Astrocyte (in vitro differentiated cells and primary cell): ENCODE measurements around the gene PDE9A. TPM values are rescaled to one million over a fixed set of nuclear protein-coding genes. Genes with fewer than 3 reads are reported as not detected.

ENCODE experiments used
- DNase-seq: peaks from one replicate; pipeline ENCODE4 v3.0.0-alpha.2; 2010; ENCODE audit warnings: low read depth
- FAIRE-seq: peaks from 2 replicates; lab custom pipeline; 2011; peaks lifted over from hg19 to GRCh38; lab: Jason Lieb, UNC
- H2AFZ ChIP-seq: 2 replicates; pipeline ENCODE4 v1.6.0; 2012; ENCODE audit warnings: low read depth, low read length, inconsistent platforms
- H3K27ac ChIP-seq: 2 replicates; pipeline ENCODE4 v1.5.1; 2011; ENCODE audit warnings: low read depth, low read length, inconsistent platforms
- H3K27me3 ChIP-seq: 2 replicates; pipeline ENCODE4 v1.6.0; 2011; ENCODE audit warnings: low read length, inconsistent platforms; ENCODE audit not compliant: insufficient read depth
- H3K36me3 ChIP-seq: 2 replicates; pipeline ENCODE4 v1.5.1; 2011; ENCODE audit warnings: low read length, inconsistent platforms; ENCODE audit not compliant: insufficient read depth
- H3K4me1 ChIP-seq: 2 replicates; pipeline ENCODE4 v1.5.1; 2011; ENCODE audit warnings: low read length, inconsistent platforms; ENCODE audit not compliant: insufficient read depth
- H3K4me2 ChIP-seq: 2 replicates; pipeline ENCODE4 v1.6.0; 2012; ENCODE audit warnings: low read length, inconsistent platforms
- H3K4me3 ChIP-seq: 2 replicates; pipeline ENCODE4 v1.5.1; 2011; ENCODE audit warnings: low read depth, mild to moderate bottlenecking, low read length, inconsistent platforms; ENCODE audit not compliant: insufficient read depth
- H3K79me2 ChIP-seq: 2 replicates; pipeline ENCODE4 v1.6.0; 2012; ENCODE audit warnings: mild to moderate bottlenecking, low read length, inconsistent platforms; ENCODE audit not compliant: insufficient read depth
- H3K9ac ChIP-seq: 2 replicates; pipeline ENCODE4 v1.6.0; 2012; ENCODE audit warnings: mild to moderate bottlenecking, low read length, inconsistent platforms
- H3K9me3 ChIP-seq: 2 replicates; pipeline ENCODE4 v1.5.1; 2012; ENCODE audit warnings: low read depth, mild to moderate bottlenecking, low read length, inconsistent platforms; ENCODE audit not compliant: insufficient read depth
- H4K20me1 ChIP-seq: 2 replicates; pipeline ENCODE4 v1.6.0; 2012; ENCODE audit warnings: low read length, inconsistent platforms; ENCODE audit not compliant: insufficient read depth
- H3K27ac Mint-ChIP-seq: one replicate; pipeline ENCODE4 v1.8.0; 2021; ENCODE audit warnings: mild to moderate bottlenecking, mixed read lengths; ENCODE audit not compliant: unreplicated experiment
- H3K27me3 Mint-ChIP-seq: one replicate; pipeline ENCODE4 v1.8.0; 2021; ENCODE audit warnings: low read depth, mixed read lengths; ENCODE audit not compliant: unreplicated experiment
- H3K36me3 Mint-ChIP-seq: one replicate; pipeline ENCODE4 v1.8.0; 2021; ENCODE audit warnings: low read depth, mixed read lengths; ENCODE audit not compliant: unreplicated experiment
- H3K4me1 Mint-ChIP-seq: one replicate; pipeline ENCODE4 v1.8.0; 2021; ENCODE audit warnings: low read depth, mixed read lengths; ENCODE audit not compliant: unreplicated experiment
- H3K4me3 Mint-ChIP-seq: one replicate; pipeline ENCODE4 v1.8.0; 2021; ENCODE audit warnings: mild to moderate bottlenecking, moderate library complexity, mixed read lengths; ENCODE audit not compliant: unreplicated experiment
- H3K9me3 Mint-ChIP-seq: one replicate; pipeline ENCODE4 v1.8.0; 2021; ENCODE audit warnings: mild to moderate bottlenecking, mixed read lengths; ENCODE audit not compliant: unreplicated experiment
- CTCF ChIP-seq: IDR thresholded peaks from 2 replicates; pipeline ENCODE4 v1.5.1; 2011; ENCODE audit warnings: low read depth, mild to moderate bottlenecking, inconsistent platforms, low read length, moderate library complexity; ENCODE audit not compliant: insufficient read depth
- EZH2 ChIP-seq: IDR thresholded peaks from 2 replicates; pipeline ENCODE4 v1.6.1; 2012; ENCODE audit warnings: mild to moderate bottlenecking, low read length, inconsistent platforms; ENCODE audit not compliant: insufficient read depth
- total RNA-seq: library from RNA; stranded (reverse); gene quantifications from 2 replicates; pipeline ENCODE4 v1.2.1, GENCODE V29; 2021

PDE9A gene
- total RNA-seq, 1 donor from 2014 or later, result 7.8 TPM

GRCh38 chr21:42652527-42653230, 742 bp upstream of the PDE9A start:
- H2AFZ ChIP-seq, result no peak overlapping the region
- no peak overlapping the region for H3K9ac ChIP-seq
- no peaks in the 10 kb centered on the region for H3K9me3 ChIP-seq
- Mint-ChIP-seq H3K4me1 (peaks cover 5% of the 10 kb centered on the region), H3K27me3 (peaks cover 49% of the 10 kb centered on the region), H3K4me3 (peak overlapping the region; percentile 77), H3K9me3 (peaks cover 6% of the 10 kb centered on the region), H3K36me3 (peaks cover 4% of the 10 kb centered on the region), H3K27ac (no peak overlapping the region)
- no peaks in the 10 kb centered on the region for H3K36me3 ChIP-seq
- peaks cover 25% of the 10 kb centered on the region for H4K20me1 ChIP-seq
- no peak overlapping the region for H3K4me3 ChIP-seq
- H3K27me3 ChIP-seq, result peaks cover 38% of the 10 kb centered on the region
- H3K27ac ChIP-seq, result no peak overlapping the region
- no peaks in the 10 kb centered on the region for H3K79me2 ChIP-seq
- DNase-seq (no peak), FAIRE-seq (no peak)
- TF ChIP-seq CTCF (peak; percentile 7), EZH2 (peak; percentile 83)
- peak overlapping the region; percentile 67 for H3K4me2 ChIP-seq
- no peaks in the 10 kb centered on the region for H3K4me1 ChIP-seq

- Mint-ChIP-seq H3K27me3 (peaks cover 46% of the 10 kb centered on the region), H3K4me1 (peaks cover 9% of the 10 kb centered on the region)
- FAIRE-seq, result no peak
Measured at GRCh38 chr21:42654179-42654912, 925 bp downstream of the PDE9A start.

More at GRCh38 chr21:42654179-42654912, 925 bp downstream of the PDE9A start:
- H3K9me3 ChIP-seq, result no peaks in the 10 kb centered on the region
- H4K20me1 ChIP-seq, result peaks cover 29% of the 10 kb centered on the region
- peaks cover 3% of the 10 kb centered on the region for H3K9me3 Mint-ChIP-seq
- H2AFZ ChIP-seq, result peak overlapping the region; percentile 41
- peaks cover 41% of the 10 kb centered on the region for H3K27me3 ChIP-seq
- peak overlapping the region; percentile 77 for H3K4me2 ChIP-seq
- peak overlapping the region; percentile 6 for H3K9ac ChIP-seq
- H3K4me3 ChIP-seq, result peak overlapping the region; percentile 5
- H3K36me3 Mint-ChIP-seq, result peaks cover 7% of the 10 kb centered on the region
- TF ChIP-seq EZH2 (peak; percentile 94), CTCF (no peak)
- no peak for DNase-seq
- H3K27ac ChIP-seq, result no peak overlapping the region
- H3K36me3 ChIP-seq, result no peaks in the 10 kb centered on the region
- H3K27ac Mint-ChIP-seq, result no peak overlapping the region
- no peaks in the 10 kb centered on the region for H3K4me1 ChIP-seq
- peak overlapping the region; percentile 75 for H3K4me3 Mint-ChIP-seq
- H3K79me2 ChIP-seq, result no peaks in the 10 kb centered on the region
